HG03565 (cell line): Measurements from ENCODE around the gene CLINT1.
"Not testable (repeated sequence)": the region's sequence is repeated elsewhere in the genome, so short reads cannot be mapped to it uniquely, and the experiment has no call there.

Experiments
- ATAC-seq: cut with Tn5 transposase; IDR thresholded peaks from one replicate; pipeline ENCODE4 v1.9.1; 2021; ENCODE audit warnings: mild to moderate bottlenecking, moderate library complexity; ENCODE audit not compliant: unreplicated experiment

The CLINT1 gene

GRCh38 chr5:157864067-157864466 is 5.1 kb upstream of the CLINT1 start:
- ATAC-seq, result no peak

- ATAC-seq, result no peak
These were observed 3.4 kb upstream of the CLINT1 start for GRCh38 chr5:157862183-157862851.

- ATAC-seq, result peak; percentile 55
These were observed 2.2 kb upstream of the CLINT1 start for GRCh38 chr5:157860898-157861890.

GRCh38 chr5:157859227-157859575 is 256 bp upstream of the CLINT1 start:
- no peak for ATAC-seq

GRCh38 chr5:157857816-157858526 is 974 bp downstream of the CLINT1 start:
- ATAC-seq, result no peak

- no peak for ATAC-seq
These were observed 3.4 kb downstream of the CLINT1 start for GRCh38 chr5:157855404-157855994.

- not testable (repeated sequence) for ATAC-seq
These were observed 5.6 kb downstream of the CLINT1 start for GRCh38 chr5:157853365-157853764.

GRCh38 chr5:157845914-157846598 is 12.9 kb downstream of the CLINT1 start:
- no peak for ATAC-seq

- ATAC-seq, result no peak
These were observed 16.2 kb downstream of the CLINT1 start for GRCh38 chr5:157842787-157843186.

GRCh38 chr5:157842185-157842584 is 16.8 kb downstream of the CLINT1 start:
- ATAC-seq, result no peak

- no peak for ATAC-seq
These were observed 19.7 kb downstream of the CLINT1 start for GRCh38 chr5:157839157-157839795.

- no peak for ATAC-seq
These were observed 22.7 kb downstream of the CLINT1 start for GRCh38 chr5:157836121-157836753.

- no peak for ATAC-seq
These were observed 23.9 kb downstream of the CLINT1 start for GRCh38 chr5:157835041-157835440.

- ATAC-seq, result no peak
These were observed 29.9 kb downstream of the CLINT1 start for GRCh38 chr5:157828944-157829639.

GRCh38 chr5:157828105-157828943 is 30.6 kb downstream of the CLINT1 start:
- no peak for ATAC-seq

GRCh38 chr5:157827423-157827822 is 31.5 kb downstream of the CLINT1 start:
- no peak for ATAC-seq

GRCh38 chr5:157823655-157824054 is 35.3 kb downstream of the CLINT1 start:
- no peak for ATAC-seq
